22Rv1 (cell line): ENCODE measurements around the gene PCCA.

Experiments
- CTCF ChIP-seq: fragments of 450-650 bp; IDR thresholded peaks from 2 replicates; pipeline ENCODE4 v1.5.1; 2017; ENCODE audit warnings: mild to moderate bottlenecking
- ZFX ChIP-seq: fragments of 450-650 bp; IDR thresholded peaks from 2 replicates; pipeline ENCODE4 v1.6.1; 2017; ENCODE audit warnings: antibody characterized with exemption, borderline replicate concordance

GRCh38 chr13:100515410-100515800 is 426.5 kb downstream of the PCCA start:
- TF ChIP-seq CTCF (no peak), ZFX (no peak)
